IPS DF 6.9 (cell line): ENCODE data around the gene GPR3.

Experiments
- DNase-seq: peaks from one replicate; pipeline ENCODE4 v3.0.0-alpha.2; 2013; ENCODE audit warnings: low read depth, low spot score
- H3K27ac ChIP-seq: one replicate; pipeline ENCODE4 v1.5.1; 2013; ENCODE audit warnings: low read length, control low read depth
- H3K27me3 ChIP-seq: 2 replicates; pipeline ENCODE4 v1.6.1; 2013; ENCODE audit warnings: mild to moderate bottlenecking, low read length; ENCODE audit not compliant: control insufficient read depth, insufficient read depth
- H3K36me3 ChIP-seq: 2 replicates; pipeline ENCODE4 v1.6.1; 2013; ENCODE audit warnings: low read length; ENCODE audit not compliant: control insufficient read depth, insufficient read depth
- H3K4me1 ChIP-seq: 2 replicates; pipeline ENCODE4 v1.6.1; 2013; ENCODE audit warnings: low read length; ENCODE audit not compliant: control insufficient read depth, insufficient read depth
- H3K4me3 ChIP-seq: 2 replicates; pipeline ENCODE4 v1.5.1; 2013; ENCODE audit warnings: mild to moderate bottlenecking, low read length
- H3K9me3 ChIP-seq: 2 replicates; pipeline ENCODE4 v1.6.1; 2013; ENCODE audit warnings: low read length, inconsistent platforms; ENCODE audit not compliant: control insufficient read depth, insufficient read depth
- WGBS: extraction: QIAGEN DNeasy Blood & Tissue Kit; methylation state at CpG from one replicate; pipeline ENCODE4 v1.1.7; 2013; ENCODE audit warnings: mixed read lengths, missing lambda C conversion rate; ENCODE audit not compliant: insufficient read length, insufficient coverage; 5-methylcytosine and 5-hydroxymethylcytosine counted together

Gene GPR3

GRCh38 chr1:27358928-27359313 lies 33.5 kb upstream of the GPR3 start:
- Histone ChIP-seq H3K27ac (no peak overlapping the region), H3K4me1 (peaks cover 4% of the 10 kb centered on the region), H3K27me3 (peaks cover 16% of the 10 kb centered on the region; the same call in 1 of the 2 replicates), H3K9me3 (no peaks in the 10 kb centered on the region), H3K36me3 (no peaks in the 10 kb centered on the region), H3K4me3 (no peak overlapping the region)
- no CpG with 5 or more reads among the region's 5 CpGs for WGBS
- DNase-seq, result no peak

- H3K36me3 ChIP-seq, result no peaks in the 10 kb centered on the region
- WGBS, result no CpG with 5 or more reads among the region's 9 CpGs
- peaks cover 16% of the 10 kb centered on the region; the same call in 1 of the 2 replicates for H3K27me3 ChIP-seq
- no peak for DNase-seq
- H3K4me3 ChIP-seq, result peak overlapping the region; percentile 70; the same call in 1 of the 2 replicates
- H3K9me3 ChIP-seq, result no peaks in the 10 kb centered on the region
- peaks cover 9% of the 10 kb centered on the region for H3K4me1 ChIP-seq
- no peak overlapping the region for H3K27ac ChIP-seq
Observed at GRCh38 chr1:27359822-27360158, 32.6 kb upstream of the GPR3 start.

- H3K4me3 ChIP-seq, result peak overlapping the region; percentile 70
- no peak overlapping the region for H3K27ac ChIP-seq
- no peak for DNase-seq
- no peaks in the 10 kb centered on the region for H3K36me3 ChIP-seq
- no peaks in the 10 kb centered on the region for H3K9me3 ChIP-seq
- H3K27me3 ChIP-seq, result peaks cover 16% of the 10 kb centered on the region; the same call in 1 of the 2 replicates
- WGBS, result no CpG with 5 or more reads among the region's 71 CpGs
- H3K4me1 ChIP-seq, result peaks cover 9% of the 10 kb centered on the region
Observed at GRCh38 chr1:27360159-27361043, 32.0 kb upstream of the GPR3 start.

GRCh38 chr1:27361044-27361402 lies 31.4 kb upstream of the GPR3 start:
- DNase-seq, result no peak
- H3K27me3 ChIP-seq, result peaks cover 16% of the 10 kb centered on the region; the same call in 1 of the 2 replicates
- no peaks in the 10 kb centered on the region for H3K9me3 ChIP-seq
- H3K4me1 ChIP-seq, result peaks cover 9% of the 10 kb centered on the region
- WGBS, result no CpG with 5 or more reads among the region's 21 CpGs
- H3K27ac ChIP-seq, result no peak overlapping the region
- no peaks in the 10 kb centered on the region for H3K36me3 ChIP-seq
- H3K4me3 ChIP-seq, result peak overlapping the region; percentile 70; the same call in 1 of the 2 replicates

- no peak for DNase-seq
- H3K4me1 ChIP-seq, result peaks cover 9% of the 10 kb centered on the region
- no peaks in the 10 kb centered on the region for H3K36me3 ChIP-seq
- H3K27ac ChIP-seq, result no peak overlapping the region
- no peak overlapping the region for H3K4me3 ChIP-seq
- H3K27me3 ChIP-seq, result peaks cover 16% of the 10 kb centered on the region; the same call in 1 of the 2 replicates
- no peaks in the 10 kb centered on the region for H3K9me3 ChIP-seq
- no CpG with 5 or more reads among the region's 8 CpGs for WGBS
Observed at GRCh38 chr1:27361553-27361952, 30.9 kb upstream of the GPR3 start.

GRCh38 chr1:27363766-27364695 lies 28.4 kb upstream of the GPR3 start:
- H3K27me3 ChIP-seq, result peaks cover 14% of the 10 kb centered on the region; the same call in 1 of the 2 replicates
- H3K9me3 ChIP-seq, result no peaks in the 10 kb centered on the region
- H3K27ac ChIP-seq, result no peak overlapping the region
- no CpG with 5 or more reads among the region's 26 CpGs for WGBS
- H3K36me3 ChIP-seq, result no peaks in the 10 kb centered on the region
- peaks cover 9% of the 10 kb centered on the region; the same call in 1 of the 2 replicates for H3K4me1 ChIP-seq
- H3K4me3 ChIP-seq, result no peak overlapping the region
- no peak for DNase-seq

- Histone ChIP-seq H3K4me1 (peaks cover 8% of the 10 kb centered on the region; the same call in 1 of the 2 replicates), H3K27me3 (peaks cover 7% of the 10 kb centered on the region; the same call in 1 of the 2 replicates), H3K9me3 (no peaks in the 10 kb centered on the region), H3K4me3 (no peak overlapping the region), H3K27ac (no peak overlapping the region), H3K36me3 (no peaks in the 10 kb centered on the region)
- DNase-seq, result no peak
- no CpG with 5 or more reads among the region's 11 CpGs for WGBS
Observed at GRCh38 chr1:27364696-27365371, 27.6 kb upstream of the GPR3 start.

GRCh38 chr1:27365372-27366112 lies 26.9 kb upstream of the GPR3 start:
- H3K27me3 ChIP-seq, result peaks cover 7% of the 10 kb centered on the region; the same call in 1 of the 2 replicates
- no peak overlapping the region for H3K27ac ChIP-seq
- DNase-seq, result no peak
- H3K36me3 ChIP-seq, result no peaks in the 10 kb centered on the region
- no CpG with 5 or more reads among the region's 40 CpGs for WGBS
- H3K4me3 ChIP-seq, result peak overlapping the region; percentile 43; the same call in 1 of the 2 replicates
- H3K9me3 ChIP-seq, result no peaks in the 10 kb centered on the region
- peaks cover 6% of the 10 kb centered on the region; the same call in 1 of the 2 replicates for H3K4me1 ChIP-seq

- Histone ChIP-seq H3K27ac (no peak overlapping the region), H3K36me3 (no peaks in the 10 kb centered on the region), H3K4me1 (peaks cover 6% of the 10 kb centered on the region; the same call in 1 of the 2 replicates), H3K4me3 (peak overlapping the region; percentile 43; the same call in 1 of the 2 replicates), H3K9me3 (no peaks in the 10 kb centered on the region), H3K27me3 (peaks cover 4% of the 10 kb centered on the region; the same call in 1 of the 2 replicates)
- no peak for DNase-seq
- no CpG with 5 or more reads among the region's 30 CpGs for WGBS
Observed at GRCh38 chr1:27366113-27366410, 26.4 kb upstream of the GPR3 start.
